Activated T-cell treated with anti-CD3 and anti-CD28 coated beads for 1 hour (primary cell): ENCODE data around the gene HK1.

Experiments used
- DNase-seq: peaks from one replicate; pipeline ENCODE4 v3.0.0-alpha.2; 2020; ENCODE audit warnings: low read depth

The HK1 gene

GRCh38 chr10:69377191-69377590 is 98.9 kb downstream of the HK1 start:
- no peak for DNase-seq

DNA sequence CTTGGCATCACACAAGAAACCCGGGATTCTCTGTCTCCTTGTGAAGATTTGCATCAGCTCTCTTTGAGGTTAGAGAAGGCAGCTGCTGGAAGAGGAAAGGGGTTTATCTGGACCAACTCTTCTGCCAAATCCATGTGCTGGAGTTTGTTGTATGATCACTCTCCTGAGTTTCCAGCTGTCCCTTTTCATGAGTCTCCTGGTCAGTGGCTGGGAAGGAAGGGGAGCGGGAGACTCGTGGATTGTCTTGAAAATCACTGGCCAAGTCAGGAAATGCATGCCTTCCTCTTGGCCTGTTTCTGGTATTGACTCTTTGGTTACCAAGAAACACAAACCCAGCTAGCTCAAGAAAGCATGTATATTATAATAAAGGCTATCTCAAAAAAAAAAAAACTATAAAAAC is 99.6 kb downstream of the HK1 start:
- DNase-seq = no peak

DNA sequence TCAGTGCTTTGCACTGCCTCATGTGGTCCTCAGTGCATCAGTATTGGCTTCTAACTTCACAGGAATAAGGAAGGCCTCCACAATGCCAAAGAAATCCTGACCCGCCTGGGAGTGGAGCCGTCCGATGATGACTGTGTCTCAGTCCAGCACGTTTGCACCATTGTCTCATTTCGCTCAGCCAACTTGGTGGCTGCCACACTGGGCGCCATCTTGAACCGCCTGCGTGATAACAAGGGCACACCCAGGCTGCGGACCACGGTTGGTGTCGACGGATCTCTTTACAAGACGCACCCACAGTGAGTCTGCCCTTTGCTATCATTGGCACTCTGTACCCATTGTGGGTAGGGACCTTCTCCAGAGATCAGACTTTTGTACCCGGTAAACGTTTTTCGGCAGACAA is 101.5 kb downstream of the HK1 start:
- DNase-seq = no peak

- no peak for DNase-seq
These were observed 104.3 kb downstream of the HK1 start for GRCh38 chr10:69382382-69383117.

- no peak for DNase-seq
These were observed 105.3 kb downstream of the HK1 start for GRCh38 chr10:69383558-69383957.

- no peak for DNase-seq
These were observed 106.0 kb downstream of the HK1 start for GRCh38 chr10:69384320-69384719.

DNA sequence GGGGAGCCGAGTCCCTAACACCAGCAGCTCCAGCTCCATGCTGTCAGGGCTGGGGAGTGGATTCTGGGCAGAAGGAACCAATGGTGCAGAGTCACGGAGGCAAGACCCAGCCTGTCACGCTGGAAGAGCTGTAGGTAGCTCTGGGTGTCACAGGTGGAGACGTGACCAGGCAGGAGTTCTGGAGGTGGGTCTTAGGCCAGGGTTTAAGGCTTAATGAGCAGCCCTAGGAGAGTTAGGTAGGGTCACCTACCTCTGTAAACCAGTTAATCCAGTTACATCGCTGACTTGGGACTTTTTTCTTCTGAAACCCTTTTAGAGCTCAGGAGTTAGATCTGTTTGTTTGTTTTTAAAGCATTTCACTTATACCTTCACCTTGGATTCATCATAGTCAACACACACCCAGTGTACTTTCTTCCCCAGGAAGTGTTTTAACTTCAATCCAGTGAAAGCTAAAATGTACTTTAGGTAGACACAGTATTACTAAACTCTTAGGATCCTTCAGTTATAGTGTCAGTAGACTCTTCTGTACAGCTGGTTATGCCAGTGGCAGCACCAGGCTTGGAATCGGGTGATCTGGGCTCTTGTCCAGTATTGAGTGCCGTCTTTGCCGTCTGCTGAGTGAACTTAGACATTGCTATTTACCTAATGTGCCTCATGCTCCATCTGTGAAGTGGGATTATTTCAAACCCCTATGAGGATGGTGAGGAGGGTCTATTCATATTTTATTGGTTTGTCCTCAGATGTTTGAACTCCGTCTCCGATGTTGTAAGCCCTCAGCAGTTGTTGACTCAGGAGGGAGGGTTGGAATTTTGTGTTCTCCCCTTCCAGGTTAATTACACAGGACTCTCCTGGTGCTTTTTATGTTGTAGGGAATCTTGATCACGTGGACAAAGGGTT is 107.4 kb downstream of the HK1 start:
- DNase-seq = no peak

GRCh38 chr10:69387500-69387899 is 109.2 kb downstream of the HK1 start:
- no peak for DNase-seq

DNA sequence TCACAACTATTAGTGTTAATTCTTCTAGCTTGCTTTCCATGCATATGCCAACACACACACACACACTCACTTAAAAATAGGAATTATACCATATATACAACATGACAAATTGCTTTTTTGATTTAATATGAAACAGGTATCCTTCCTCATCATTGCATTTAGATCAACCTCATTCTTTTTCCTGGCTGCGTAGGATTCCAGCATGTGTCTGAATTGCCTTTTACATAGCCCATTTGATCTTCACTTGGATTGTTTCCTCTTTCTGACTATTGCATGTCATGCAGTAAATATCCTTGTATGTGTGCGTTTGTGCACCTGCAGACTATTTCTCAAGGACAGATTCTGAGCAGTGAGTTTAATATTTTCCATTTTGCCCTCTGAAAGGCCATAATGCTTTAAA is 110.2 kb downstream of the HK1 start:
- DNase-seq = no peak

DNA sequence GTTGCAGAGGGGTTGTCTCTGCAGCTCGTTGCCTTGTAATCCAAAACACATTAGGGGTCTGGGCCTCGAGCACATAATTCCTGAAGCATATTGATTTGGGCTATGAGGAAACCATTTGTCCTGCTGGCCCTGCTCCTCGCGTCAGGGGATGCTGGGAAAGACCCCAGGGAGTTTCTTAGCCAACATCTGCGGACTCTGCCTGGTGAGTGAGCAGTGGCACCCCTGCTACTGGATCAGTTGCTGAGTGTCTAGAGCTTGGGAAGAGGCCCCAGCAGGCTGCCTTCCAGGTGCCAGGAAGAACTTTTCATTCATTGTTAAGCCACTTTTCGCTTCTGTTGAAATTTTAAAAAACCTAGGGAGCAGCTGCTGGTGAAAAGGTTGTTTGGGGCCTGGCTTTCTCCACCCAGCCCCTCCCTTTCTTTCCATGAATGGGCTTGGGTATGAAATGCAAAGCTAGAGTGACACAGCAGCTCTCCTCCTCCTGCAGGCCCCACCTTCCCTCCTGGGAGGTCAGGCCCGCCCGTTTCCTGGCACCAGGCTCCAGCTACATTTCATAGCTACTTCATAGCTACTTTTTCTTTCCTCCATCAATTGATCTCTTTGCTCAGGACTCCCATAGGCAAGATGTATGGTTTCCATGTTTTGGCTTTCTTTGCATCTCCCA is 111.7 kb downstream of the HK1 start:
- DNase-seq = no peak

DNA sequence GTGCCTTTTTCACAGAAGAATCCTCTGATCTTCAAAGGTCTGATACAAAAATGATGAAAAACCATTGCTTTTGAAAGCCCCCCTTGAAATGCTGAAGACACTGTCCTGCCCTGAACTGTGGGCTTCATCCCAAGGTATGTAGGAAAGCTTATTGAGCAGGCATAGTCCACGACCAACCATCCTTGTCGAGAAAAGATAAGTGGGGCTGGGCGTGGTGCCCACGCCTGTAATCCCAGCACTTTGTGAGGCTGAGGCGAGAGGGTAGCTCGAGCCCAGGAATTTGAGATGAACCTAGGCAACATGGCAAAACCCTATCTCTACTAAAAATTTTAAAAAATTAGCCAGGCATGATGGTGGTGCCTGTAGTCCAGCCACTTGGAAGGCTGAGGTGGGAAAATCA is 112.9 kb downstream of the HK1 start:
- DNase-seq = no peak

GRCh38 chr10:69392481-69393000 is 114.2 kb downstream of the HK1 start:
- peak; percentile 71 for DNase-seq

DNA sequence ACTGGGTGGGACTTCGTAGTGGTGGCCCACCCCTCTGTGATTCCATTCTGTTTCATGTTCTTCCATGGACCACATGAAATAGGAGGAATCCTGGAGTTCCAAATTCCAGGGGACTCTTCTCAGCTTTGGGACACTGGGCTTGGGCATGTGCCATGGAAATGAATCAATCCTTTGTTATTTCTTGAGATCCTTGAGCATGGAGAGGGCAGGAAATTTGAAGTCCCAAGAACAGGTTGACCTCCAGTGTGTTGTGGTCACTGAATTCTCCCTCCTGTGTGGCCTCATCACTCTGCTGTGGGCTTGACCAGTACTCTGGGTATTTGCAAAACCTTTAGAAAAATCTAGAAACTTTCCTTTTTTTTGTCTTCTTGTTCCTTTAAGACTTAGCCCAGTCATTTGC is 115.7 kb downstream of the HK1 start:
- DNase-seq = no peak

GRCh38 chr10:69397972-69398371 is 119.7 kb downstream of the HK1 start:
- DNase-seq = no peak

- no peak for DNase-seq
These were observed 120.2 kb downstream of the HK1 start for GRCh38 chr10:69398466-69398865.

- DNase-seq = no peak
These were observed 122.6 kb downstream of the HK1 start for GRCh38 chr10:69400936-69401335.

DNA sequence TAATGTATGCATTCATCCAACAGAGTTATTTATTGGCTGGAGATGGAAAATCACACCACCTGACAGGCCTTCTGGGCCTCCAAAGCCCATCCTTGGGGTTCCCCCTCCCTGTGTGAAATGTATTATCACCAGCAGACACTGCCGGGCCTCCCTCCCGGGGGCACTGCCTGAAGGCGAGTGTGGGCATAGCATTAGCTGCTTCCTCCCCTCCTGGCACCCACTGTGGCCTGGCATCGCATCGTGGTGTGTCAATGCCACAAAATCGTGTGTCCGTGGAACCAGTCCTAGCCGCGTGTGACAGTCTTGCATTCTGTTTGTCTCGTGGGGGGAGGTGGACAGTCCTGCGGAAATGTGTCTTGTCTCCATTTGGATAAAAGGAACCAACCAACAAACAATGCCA is 123.1 kb downstream of the HK1 start:
- DNase-seq = no peak

DNA sequence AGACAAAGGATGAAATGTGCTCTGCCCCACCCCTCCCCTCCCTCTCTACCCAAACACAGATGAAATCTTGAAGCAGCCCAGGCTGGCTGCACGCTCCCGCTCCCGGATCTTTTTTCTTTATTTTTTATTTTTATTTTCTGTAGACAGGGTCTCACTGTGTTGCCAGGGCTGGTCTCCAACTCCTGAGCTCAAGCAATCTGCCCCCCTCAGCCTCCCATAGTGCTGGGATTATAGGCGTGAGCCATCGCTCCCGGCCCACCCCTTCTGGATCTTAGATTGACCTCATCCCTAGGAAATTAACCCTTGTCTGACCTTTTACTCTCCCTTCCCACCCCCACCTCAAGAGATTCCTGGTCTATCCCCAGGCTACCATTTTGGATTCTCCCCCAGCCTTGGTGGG is 124.1 kb downstream of the HK1 start:
- DNase-seq = no peak

DNA sequence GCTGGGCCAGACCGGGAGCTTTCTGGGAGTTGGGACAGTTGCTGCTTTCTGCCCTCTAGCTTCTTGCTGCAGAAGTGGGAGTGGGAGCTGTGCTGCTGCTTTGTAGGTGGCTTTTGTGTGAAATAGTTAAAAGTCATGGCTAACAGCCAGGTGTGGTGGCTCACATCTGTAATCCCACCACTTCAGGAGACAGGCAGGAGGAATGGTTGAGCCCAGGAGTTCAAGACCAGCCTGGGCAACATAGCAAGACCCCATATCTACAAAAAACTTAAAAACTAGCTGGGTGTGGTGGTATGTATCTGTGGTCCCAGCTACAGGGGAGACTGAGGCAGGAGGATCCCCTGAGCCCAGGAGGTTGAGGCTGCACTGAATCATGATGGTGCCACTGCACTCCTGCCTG is 124.8 kb downstream of the HK1 start:
- no peak for DNase-seq

GRCh38 chr10:69403519-69403918 is 125.2 kb downstream of the HK1 start:
- DNase-seq = no peak

DNA sequence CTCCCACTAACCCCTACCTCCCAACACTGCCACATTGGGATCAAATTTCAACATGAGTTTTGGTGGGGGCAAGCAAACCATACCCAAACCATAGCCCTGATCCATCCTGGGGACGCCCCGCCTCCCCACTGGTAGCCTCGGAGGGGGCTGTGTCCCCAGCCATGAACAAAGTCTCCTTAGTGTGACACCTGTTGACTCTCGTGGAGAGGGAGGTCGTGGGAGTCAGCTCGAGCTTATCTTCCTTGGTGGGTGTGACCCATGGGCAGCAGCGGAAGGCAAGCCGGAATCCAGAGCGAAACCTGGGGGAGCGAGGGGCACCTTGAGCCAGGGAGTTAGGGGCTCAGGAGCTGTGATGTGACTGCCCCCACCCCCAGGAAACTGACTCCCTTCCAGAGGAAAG is 126.5 kb downstream of the HK1 start:
- no peak for DNase-seq

DNA sequence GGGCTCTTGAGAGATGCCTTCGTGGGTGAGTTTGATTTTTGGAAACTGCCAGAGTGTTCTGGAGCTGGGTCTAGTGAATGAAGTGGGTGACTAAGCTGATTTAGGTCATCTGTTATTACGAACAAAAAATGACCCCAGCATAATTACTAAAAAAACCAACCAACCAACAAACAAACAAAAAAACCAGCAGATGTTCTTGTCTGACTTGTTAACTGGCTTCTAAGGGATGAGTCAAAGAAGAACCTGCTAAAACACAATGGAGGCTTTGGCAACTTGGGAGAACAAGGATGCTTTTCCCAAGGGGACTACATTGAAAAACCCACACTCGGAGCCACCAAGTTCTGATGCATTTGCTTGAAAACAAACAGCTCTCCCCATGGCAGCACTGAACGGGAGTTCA is 126.9 kb downstream of the HK1 start:
- DNase-seq = no peak

DNA sequence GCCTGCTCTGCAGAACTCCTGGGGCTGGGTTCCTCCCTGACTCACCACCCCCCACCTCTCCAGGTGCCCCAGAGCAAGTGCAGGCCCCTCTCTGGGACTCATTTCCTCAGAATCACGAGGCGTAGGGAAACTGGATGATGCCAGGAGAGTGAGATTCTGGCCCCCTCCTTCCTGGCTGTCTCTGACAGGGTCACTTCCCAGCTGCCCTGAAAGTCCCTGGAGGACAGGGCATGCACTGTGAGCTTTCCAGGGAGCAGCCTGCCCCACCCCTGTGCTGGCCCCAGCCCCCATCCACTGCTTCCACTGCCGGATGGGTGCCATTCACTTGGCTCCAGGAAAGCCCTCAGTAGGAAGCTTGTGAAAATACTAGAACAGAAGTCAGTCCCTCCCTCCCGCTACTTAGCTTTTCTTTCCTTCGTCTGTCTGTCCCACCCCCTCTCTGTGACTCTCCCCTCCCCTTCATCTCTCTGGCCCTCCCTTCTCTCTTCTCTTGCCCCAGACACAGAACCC is 128.1 kb downstream of the HK1 start:
- DNase-seq = no peak
